Measurements from ENCODE around the gene IL17A. TPM values are rescaled to one million over a fixed set of nuclear protein-coding genes. Genes with fewer than 3 reads are reported as not detected.
A peak's percentile ranks its signal among the peaks of the same experiment; 100 is the strongest.

IL17A gene
- total RNA-seq, 4 donors from 2014 or later: not detected

DNA sequence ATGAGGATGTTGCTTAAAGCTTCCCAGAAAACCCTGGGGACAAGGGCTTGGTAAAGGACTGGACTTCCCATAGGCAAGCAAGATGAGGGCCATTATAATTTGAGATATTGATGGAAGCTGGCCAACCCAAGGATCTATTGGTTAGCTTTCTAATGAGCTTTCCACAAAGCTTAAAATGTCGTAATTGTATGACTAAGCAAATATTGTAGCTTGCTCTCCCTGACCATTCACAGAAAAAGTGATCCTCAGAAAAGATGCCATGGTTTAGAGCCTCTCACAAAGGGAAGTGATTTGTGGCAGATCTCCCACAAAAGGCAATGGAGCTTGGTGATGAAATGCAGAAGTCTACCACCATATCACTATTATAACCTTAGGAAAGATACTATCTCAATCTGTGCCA lies 44.5 kb downstream of the IL17A start:
- H3K4me1 ChIP-seq: peaks cover 0 to 4% of the 10 kb centered on the region in 2 donors
- intact Hi-C loops (cut with DNase I): no loop called here
- no peak overlapping the region for H3K4me3 ChIP-seq (replicated peaks in 1 of 3)
- TF ChIP-seq, protein P1, sequence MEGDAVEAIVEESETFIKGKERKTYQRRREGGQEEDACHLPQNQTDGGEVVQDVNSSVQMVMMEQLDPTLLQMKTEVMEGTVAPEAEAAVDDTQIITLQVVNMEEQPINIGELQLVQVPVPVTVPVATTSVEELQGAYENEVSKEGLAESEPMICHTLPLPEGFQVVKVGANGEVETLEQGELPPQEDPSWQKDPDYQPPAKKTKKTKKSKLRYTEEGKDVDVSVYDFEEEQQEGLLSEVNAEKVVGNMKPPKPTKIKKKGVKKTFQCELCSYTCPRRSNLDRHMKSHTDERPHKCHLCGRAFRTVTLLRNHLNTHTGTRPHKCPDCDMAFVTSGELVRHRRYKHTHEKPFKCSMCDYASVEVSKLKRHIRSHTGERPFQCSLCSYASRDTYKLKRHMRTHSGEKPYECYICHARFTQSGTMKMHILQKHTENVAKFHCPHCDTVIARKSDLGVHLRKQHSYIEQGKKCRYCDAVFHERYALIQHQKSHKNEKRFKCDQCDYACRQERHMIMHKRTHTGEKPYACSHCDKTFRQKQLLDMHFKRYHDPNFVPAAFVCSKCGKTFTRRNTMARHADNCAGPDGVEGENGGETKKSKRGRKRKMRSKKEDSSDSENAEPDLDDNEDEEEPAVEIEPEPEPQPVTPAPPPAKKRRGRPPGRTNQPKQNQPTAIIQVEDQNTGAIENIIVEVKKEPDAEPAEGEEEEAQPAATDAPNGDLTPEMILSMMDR (IDR thresholded peaks at IDR 0.05): no peak
- no peak for TF ChIP-seq POLR2A (IDR thresholded peaks at IDR 0.05)
- H3K9me3 ChIP-seq: no peaks in the 10 kb centered on the region
- WGBS, 2 donors: 84% methylated on average over 1 of the region's 1 CpG
- no peak overlapping the region for H3K27ac ChIP-seq
- H3K27me3 ChIP-seq: no peaks in the 10 kb centered on the region
- no peak for DNase-seq
- H3K36me3 ChIP-seq: no peaks in the 10 kb centered on the region

- intact Hi-C loops (cut with DNase I): no loop called here
Measured at GRCh38 chr6:52231406-52232127, 45.4 kb downstream of the IL17A start.

DNA sequence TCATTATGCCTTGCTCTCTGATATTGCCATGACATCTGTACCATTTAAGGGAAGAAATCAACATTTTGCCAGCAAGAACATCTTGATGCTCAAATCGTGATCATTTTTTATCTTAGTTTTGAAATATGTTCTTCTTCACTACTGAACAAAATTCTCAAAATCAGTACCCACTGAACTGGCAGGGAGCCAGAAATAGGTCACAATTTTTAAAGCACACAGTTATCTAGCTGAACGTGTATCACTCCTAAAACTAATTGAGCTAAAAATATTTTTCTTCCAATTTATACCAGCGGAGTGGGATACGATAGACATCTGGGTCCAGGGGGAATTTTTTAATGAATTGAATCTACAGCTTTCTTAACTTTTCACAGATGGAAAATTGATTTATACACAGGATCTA lies 46.8 kb downstream of the IL17A start:
- Histone ChIP-seq H3K36me3 (no peaks in the 10 kb centered on the region), H3K27ac (no peak overlapping the region), H3K9me3 (no peaks in the 10 kb centered on the region), H3K27me3 (no peaks in the 10 kb centered on the region), H3K4me3 (replicated peaks in 1 of 3) (no peak overlapping the region), H3K4me1 (peaks cover 0 to 4% of the 10 kb centered on the region in 2 donors)
- DNase-seq: no peak
- no peak for TF ChIP-seq POLR2A (IDR thresholded peaks at IDR 0.05)
- TF ChIP-seq, protein P1 (IDR thresholded peaks at IDR 0.05): no peak
- WGBS, 2 donors: 62 to 74% methylated on average over 4 of the region's 4 CpGs
- intact Hi-C loops (cut with DNase I): no loop called here

More at GRCh38 chr6:52231406-52232127, 45.4 kb downstream of the IL17A start:
- H3K4me3 ChIP-seq (replicated peaks in 1 of 3): no peak overlapping the region
- H3K36me3 ChIP-seq: no peaks in the 10 kb centered on the region
- peaks cover 0 to 4% of the 10 kb centered on the region in 2 donors for H3K4me1 ChIP-seq
- 67 to 84% methylated on average over 8 of the region's 8 CpGs for WGBS, 2 donors
- no peaks in the 10 kb centered on the region for H3K27me3 ChIP-seq
- H3K27ac ChIP-seq: no peak overlapping the region
- H3K9me3 ChIP-seq: no peaks in the 10 kb centered on the region
- no peak for DNase-seq
- TF ChIP-seq, protein P1 (IDR thresholded peaks at IDR 0.05): no peak
- TF ChIP-seq POLR2A (IDR thresholded peaks at IDR 0.05): no peak

GRCh38 chr6:52233975-52234823 lies 48.0 kb downstream of the IL17A start:
- no peak overlapping the region for H3K27ac ChIP-seq
- H3K4me3 ChIP-seq (replicated peaks in 1 of 3): no peak overlapping the region
- 32 to 35% methylated on average over 15 of the region's 15 CpGs for WGBS, 2 donors
- H3K9me3 ChIP-seq: no peaks in the 10 kb centered on the region
- no peak for TF ChIP-seq POLR2A (IDR thresholded peaks at IDR 0.05)
- TF ChIP-seq, protein P1 (IDR thresholded peaks at IDR 0.05): peak in 4 of 6 experiments; percentile 44 to 61 (median 54)
- no peaks in the 10 kb centered on the region for H3K36me3 ChIP-seq
- intact Hi-C loops (cut with DNase I): no loop called here
- H3K4me1 ChIP-seq: peaks cover 0 to 4% of the 10 kb centered on the region in 2 donors
- no peaks in the 10 kb centered on the region for H3K27me3 ChIP-seq
- peak; percentile 37 to 48 for DNase-seq

MicroRNAs encoded within 50 kb of the gene (microRNA counts, 767-probe panel; counts per million panel counts)
- microRNA hsa-miR-133b (0 counts per million in 2 donors), microRNA hsa-miR-206 (0 to 3,389 counts per million in 2 donors)

Small RNA genes lying within 50 kb of the gene (microRNA-seq; reads per million reads assigned to microRNA genes)
- gene MIR133B (not detected), gene MIR206 (45.0 reads per million, percentile 47 among the genes with 10 or more reads in this experiment)

Small RNA genes lying within 50 kb of the gene (small RNA-seq; reads per million reads assigned to genes)
- not detected for gene MIR133B
- gene MIR206: not detected

Other genes starting within 250 kb of the IL17A start
- under 1 TPM; under 0.01 to 0.11 (median 0.07) TPM for gene PKHD1, start 98.8 kb upstream of the IL17A start, total RNA-seq
- not detected for gene IL17F, start 58.1 kb downstream of the IL17A start, total RNA-seq
- gene MCM3, start 98.4 kb downstream of the IL17A start, total RNA-seq: 10 to 100 TPM; 26.1 to 44.5 (median 34.3) TPM
- gene PAQR8, start 175.8 kb downstream of the IL17A start, total RNA-seq: 1 to 10 TPM; 2.7 to 9.7 (median 5.4) TPM
- gene EFHC1, start 234.0 kb downstream of the IL17A start, total RNA-seq: 10 to 100 TPM; 39.4 to 96.5 (median 41.6) TPM

All from thyroid gland (tissue), 4 donors.